Bone marrow (tissue), 2 donors: ENCODE data around the gene STK39.

Experiments used
- DNase-seq, 2 donors: peaks; one replicate each; lab custom pipeline; 2025; lab: John Stamatoyannopoulos, UW

Gene STK39

GRCh38 chr2:168158586-168158985 is 88.8 kb downstream of the STK39 start:
- peak in 1 of 2 donors; percentile 14 for DNase-seq

GRCh38 chr2:168157926-168158325 is 89.5 kb downstream of the STK39 start:
- no peak for DNase-seq

GRCh38 chr2:168157070-168157469 is 90.3 kb downstream of the STK39 start:
- no peak for DNase-seq

GRCh38 chr2:168156661-168157060 is 90.7 kb downstream of the STK39 start:
- no peak for DNase-seq

- DNase-seq, result no peak
These were observed 91.7 kb downstream of the STK39 start for GRCh38 chr2:168155680-168156079.

- no peak for DNase-seq
These were observed 92.3 kb downstream of the STK39 start for GRCh38 chr2:168155046-168155445.

- no peak for DNase-seq
These were observed 94.4 kb downstream of the STK39 start for GRCh38 chr2:168152902-168153530.

GRCh38 chr2:168149986-168150385 is 97.4 kb downstream of the STK39 start:
- DNase-seq, result no peak

GRCh38 chr2:168149150-168149974 is 98.0 kb downstream of the STK39 start:
- DNase-seq, result no peak

GRCh38 chr2:168147830-168148794 is 99.3 kb downstream of the STK39 start:
- no peak for DNase-seq

- no peak for DNase-seq
These were observed 100.2 kb downstream of the STK39 start for GRCh38 chr2:168146892-168147810.

- no peak for DNase-seq
These were observed 101.7 kb downstream of the STK39 start for GRCh38 chr2:168145426-168146310.

- no peak for DNase-seq
These were observed 102.4 kb downstream of the STK39 start for GRCh38 chr2:168145011-168145410.

- DNase-seq, result no peak
These were observed 103.6 kb downstream of the STK39 start for GRCh38 chr2:168143813-168144212.

GRCh38 chr2:168140892-168141291 is 106.5 kb downstream of the STK39 start:
- no peak for DNase-seq

- no peak for DNase-seq
These were observed 107.5 kb downstream of the STK39 start for GRCh38 chr2:168139852-168140251.

GRCh38 chr2:168138901-168139300 is 108.5 kb downstream of the STK39 start:
- DNase-seq, result no peak

- DNase-seq, result no peak
These were observed 109.0 kb downstream of the STK39 start for GRCh38 chr2:168138374-168138773.

GRCh38 chr2:168137510-168138180 is 109.8 kb downstream of the STK39 start:
- DNase-seq, result no peak
